Measurements from ENCODE around the gene CCNY. TPM values are rescaled to one million over a fixed set of nuclear protein-coding genes. Genes with fewer than 3 reads are reported as not detected.

CCNY gene
- total RNA-seq, 1 experiment from 2014 or later, result 44.2 TPM

GRCh38 chr10:35425595-35425994 is 89.3 kb downstream of the CCNY start:
- peak; percentile 10 for DNase-seq (ENCODE audit: low read depth)

DNA sequence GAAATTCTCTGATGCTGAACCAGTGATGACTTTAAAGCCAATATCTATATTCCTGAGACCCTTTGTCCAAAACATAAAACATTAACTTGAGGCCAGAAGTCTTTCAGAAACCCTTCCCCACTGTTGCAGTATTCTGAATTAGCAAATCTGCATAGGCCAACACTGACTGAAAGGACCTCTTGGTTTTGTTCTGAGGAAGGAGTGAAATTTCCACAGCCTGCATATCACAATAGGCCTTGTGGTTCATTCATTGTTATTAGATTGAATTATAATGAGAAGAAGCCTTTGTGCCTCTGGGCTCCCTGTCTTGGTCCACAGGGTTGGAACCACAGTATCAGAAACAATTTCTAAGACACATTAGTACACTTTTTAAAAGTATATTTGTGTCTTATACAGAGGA is 90.3 kb downstream of the CCNY start:
- no peak for DNase-seq (ENCODE audit: low read depth)

- DNase-seq (ENCODE audit: low read depth), result no peak
Observed at GRCh38 chr10:35427543-35427942, 91.2 kb downstream of the CCNY start.

- DNase-seq (ENCODE audit: low read depth), result no peak
Observed at GRCh38 chr10:35428521-35428920, 92.2 kb downstream of the CCNY start.

DNA sequence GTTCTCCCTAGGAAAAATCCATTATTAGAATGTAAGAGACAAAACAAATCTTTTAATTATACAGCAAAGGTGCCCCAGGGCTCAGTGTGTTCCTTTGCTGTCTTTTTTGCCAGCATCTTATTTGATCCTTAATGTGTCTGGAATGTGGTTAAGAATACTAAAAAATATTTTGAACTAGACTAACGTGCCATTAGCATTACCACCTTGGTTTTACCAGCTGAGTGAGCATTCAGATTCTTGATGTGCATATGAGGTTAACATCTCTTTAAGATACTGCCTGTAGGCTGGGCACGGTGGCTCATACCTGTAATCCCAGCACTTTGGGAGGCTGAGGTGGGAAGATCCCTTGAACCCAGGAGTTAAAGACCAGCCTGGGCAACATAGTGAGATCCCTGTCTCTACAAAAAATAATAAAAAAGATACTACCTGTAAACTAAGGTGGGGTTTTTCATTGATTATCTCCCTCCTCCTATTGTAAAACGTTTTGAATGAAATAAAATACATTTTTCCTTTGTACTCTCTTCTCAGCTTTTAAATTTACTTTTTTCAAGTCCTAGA is 96.6 kb downstream of the CCNY start:
- no peak for DNase-seq (ENCODE audit: low read depth)

DNA sequence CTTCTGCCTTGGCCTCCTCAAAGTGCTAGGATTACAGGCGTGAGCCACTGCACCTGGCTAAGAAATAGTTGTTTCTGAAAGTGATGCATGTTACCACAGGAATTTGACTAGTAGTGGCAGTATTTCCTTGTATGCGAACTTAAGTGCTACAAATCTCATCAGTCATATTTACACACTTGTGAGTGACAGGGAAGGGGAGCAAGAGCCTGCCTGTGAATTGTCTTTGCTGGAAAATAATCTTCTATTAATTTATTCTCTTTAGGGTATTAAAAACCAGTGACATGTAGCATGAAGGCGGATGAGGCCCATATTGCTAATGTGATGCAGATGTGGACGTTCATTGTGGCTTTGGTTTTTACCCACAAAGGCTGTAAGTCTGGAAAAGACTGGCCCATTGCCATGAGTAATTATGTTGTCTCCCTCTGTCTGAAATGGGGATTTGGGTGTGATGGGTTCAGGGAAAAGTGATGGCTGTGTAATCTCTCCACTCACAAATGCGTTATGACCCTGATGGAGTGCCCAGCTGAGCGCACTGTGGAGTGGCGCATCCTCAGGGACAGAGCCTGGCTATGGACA is 97.6 kb downstream of the CCNY start:
- peak; percentile 98 for DNase-seq (ENCODE audit: low read depth)

- no peak for DNase-seq (ENCODE audit: low read depth)
Observed at GRCh38 chr10:35434533-35434932, 98.2 kb downstream of the CCNY start.

DNA sequence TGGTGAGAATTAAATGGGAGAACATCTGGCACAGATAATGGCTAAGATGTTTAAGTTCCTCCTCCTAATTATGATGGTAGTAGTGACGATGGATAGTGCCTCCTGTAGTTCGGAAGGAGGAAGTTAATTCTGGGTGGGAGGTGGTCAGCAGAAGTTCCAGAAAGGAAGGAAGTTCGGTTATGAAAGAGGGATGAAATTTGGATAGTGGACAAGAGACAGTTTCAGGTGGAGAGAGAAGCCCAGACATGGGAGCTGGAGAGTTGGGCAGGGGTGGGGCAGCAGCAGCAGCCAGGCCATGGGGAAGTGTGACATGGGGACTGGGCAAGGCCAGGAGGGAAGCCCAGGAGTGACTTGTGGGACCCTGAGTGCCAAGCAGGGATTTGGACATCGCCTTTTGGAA is 99.5 kb downstream of the CCNY start:
- no peak for DNase-seq (ENCODE audit: low read depth)

GRCh38 chr10:35437829-35438228 is 101.5 kb downstream of the CCNY start:
- no peak for DNase-seq (ENCODE audit: low read depth)

DNA sequence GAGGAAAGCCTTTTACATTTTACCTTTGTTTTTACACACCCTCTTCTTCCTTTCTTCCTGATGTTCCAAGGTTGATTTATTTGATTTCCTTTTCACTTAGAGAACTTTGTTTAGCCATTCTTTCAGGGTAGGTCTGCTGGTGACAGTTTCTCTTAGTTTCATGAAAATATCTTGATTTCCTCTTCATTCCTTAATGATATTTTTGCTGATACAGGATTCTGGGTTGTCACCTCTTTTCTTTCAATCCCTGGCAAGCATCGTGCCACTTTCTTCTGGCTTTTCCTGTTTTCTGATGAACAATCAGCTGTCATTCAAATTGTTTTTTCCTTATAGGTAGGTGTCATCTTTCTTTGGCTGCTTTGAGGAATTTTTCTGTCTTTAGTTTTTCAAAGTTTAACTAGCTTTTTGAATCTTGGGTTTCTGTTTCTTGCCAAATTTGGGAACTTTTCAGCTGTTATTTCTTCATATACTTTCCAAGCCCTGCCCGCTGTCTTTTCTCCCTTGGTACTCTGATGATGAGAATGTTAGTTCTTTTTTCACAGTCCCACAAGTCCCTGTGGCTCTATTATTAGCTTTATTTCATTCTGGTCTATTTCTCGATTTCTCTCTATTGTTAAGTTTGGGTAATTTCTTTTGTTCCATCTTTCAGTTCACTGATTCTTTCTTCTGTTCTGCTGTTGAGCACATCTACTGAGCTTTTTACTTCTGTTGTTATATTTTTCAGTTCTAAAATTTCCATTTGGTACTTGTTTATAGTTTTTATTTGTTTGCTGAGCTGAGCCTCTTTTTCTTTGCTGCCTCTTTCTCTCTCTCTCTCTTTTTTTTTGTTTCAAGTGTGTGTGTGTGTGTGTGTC is 102.6 kb downstream of the CCNY start:
- DNase-seq (ENCODE audit: low read depth), result no peak

DNA sequence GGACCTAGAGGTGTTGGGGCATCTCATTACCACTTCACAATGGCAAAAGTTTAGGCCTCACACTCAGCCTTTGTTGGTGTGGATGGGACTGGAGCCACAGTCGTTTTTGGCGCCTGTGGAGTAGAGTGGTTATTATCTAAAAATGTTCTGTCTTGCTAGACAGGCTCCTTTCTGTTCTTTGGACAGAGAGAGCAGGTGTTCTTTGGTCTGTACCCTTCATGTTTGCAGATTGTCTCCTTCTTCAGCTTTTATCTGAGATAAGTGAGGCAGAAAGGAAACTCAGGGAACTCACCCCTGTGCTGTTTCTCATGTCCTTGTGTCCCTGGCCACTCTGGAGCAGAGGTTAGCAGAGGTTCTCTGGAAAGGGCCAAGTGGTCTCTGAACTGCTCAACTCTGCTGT is 103.7 kb downstream of the CCNY start:
- DNase-seq (ENCODE audit: low read depth), result no peak

DNA sequence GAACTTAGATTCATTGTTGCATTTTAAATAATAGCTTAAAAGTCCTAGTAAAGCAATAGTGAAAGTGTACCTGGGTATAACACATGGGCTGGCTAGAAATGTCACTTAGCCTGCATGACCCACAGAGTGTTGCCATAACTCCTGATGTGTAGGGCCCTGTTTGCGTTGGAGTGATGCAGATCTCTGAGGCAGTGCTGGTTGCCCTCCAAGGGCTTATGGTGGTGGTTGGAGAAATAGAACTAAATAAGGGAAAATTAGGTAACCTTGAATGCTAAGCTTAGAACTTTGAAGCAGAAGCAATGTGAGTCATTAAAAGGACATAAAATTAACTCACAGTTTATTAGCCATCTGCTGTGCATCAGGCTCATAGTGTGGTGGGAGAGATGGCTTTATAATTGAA is 105.7 kb downstream of the CCNY start:
- DNase-seq (ENCODE audit: low read depth), result no peak

- no peak for DNase-seq (ENCODE audit: low read depth)
Observed at GRCh38 chr10:35442592-35442991, 106.3 kb downstream of the CCNY start.

- DNase-seq (ENCODE audit: low read depth), result no peak
Observed at GRCh38 chr10:35443858-35444257, 107.5 kb downstream of the CCNY start.

DNA sequence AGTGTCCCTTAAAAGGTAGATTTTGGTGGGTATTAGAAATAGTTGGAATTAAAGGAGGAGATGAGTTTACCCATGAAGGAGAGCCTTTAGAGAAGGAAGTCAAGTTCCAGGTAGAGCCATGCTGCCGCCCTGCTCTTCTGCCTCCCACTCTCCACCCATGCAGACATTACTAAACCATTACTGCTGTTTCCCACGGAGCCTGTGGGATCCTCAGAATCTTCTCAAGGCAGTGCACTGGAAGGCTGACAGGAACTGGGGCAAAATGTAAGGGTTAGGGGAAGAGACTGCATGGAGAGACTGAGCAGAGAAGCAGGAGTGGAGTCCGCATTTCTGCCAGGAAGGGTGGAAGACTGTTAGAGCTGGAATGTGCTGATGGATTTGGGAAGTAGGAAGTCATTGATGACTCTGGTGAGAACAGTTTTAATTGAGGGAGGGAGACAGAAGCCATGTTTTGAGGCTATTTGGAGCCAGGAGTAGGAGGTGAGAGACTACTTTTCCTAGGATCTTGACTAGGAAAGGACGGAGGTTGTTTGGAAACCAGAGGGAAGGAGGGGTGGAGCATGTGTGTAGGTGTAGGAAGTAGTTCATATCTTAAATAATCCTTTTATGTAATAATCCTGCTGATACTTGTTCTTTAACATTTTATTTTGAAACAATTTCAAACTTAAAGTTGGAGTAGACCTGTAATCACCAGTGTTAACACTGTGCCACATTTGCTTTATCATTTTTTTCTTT is 109.0 kb downstream of the CCNY start:
- no peak for DNase-seq (ENCODE audit: low read depth)

DNA sequence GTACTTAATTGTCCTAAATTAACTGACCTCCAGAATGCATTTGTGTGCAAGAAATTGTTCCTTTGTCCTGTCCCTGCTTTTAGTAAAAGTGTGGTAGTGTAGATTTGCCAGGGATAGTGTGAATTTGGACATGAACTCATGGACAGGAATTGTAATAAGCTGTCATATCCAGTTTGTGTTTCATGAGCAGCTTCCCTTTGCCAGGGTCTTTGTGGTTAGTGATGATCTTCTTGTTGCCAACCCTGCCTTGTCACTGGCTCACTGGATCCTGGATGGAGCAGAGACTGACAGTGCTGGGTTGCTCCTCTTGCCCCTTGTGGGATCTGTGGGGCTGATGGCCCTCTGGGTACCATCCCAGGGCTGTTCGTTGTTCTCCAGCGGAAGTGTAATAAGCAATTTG is 110.1 kb downstream of the CCNY start:
- no peak for DNase-seq (ENCODE audit: low read depth)

DNA sequence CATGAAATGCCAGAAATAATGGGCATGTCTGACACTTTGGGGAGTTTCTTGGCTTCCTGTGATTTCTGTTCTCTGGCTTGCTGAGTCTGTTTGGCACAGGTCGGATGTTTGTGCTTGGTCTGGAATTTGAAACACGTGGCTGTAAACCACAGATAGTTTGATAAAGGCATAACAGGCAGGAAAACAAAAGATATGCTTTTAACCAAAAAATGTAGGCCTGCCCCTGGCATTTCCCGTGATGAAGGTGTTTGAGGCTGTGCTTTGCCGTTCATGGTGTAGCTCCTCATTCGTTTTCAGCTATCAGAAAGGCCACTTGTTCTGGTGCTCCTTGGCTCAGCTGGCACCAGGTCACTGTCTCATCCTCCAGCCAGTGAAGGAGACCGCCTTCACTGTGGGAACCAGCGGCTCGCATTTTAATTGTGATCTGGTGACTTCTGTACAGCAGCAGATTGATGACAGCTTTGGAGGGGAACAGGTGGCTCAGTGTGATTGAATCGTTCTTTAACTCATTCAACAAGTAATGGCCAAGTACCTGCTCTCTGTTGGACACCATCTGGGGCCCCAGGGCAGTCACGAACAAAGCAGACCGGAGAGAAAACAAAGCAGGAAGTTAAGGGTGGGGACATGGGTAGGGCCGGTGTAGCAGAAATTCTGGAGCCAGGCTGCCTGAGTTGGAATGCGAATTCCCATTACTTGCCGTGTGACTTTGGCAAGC is 111.5 kb downstream of the CCNY start:
- peak; percentile 79 for DNase-seq (ENCODE audit: low read depth)

DNA sequence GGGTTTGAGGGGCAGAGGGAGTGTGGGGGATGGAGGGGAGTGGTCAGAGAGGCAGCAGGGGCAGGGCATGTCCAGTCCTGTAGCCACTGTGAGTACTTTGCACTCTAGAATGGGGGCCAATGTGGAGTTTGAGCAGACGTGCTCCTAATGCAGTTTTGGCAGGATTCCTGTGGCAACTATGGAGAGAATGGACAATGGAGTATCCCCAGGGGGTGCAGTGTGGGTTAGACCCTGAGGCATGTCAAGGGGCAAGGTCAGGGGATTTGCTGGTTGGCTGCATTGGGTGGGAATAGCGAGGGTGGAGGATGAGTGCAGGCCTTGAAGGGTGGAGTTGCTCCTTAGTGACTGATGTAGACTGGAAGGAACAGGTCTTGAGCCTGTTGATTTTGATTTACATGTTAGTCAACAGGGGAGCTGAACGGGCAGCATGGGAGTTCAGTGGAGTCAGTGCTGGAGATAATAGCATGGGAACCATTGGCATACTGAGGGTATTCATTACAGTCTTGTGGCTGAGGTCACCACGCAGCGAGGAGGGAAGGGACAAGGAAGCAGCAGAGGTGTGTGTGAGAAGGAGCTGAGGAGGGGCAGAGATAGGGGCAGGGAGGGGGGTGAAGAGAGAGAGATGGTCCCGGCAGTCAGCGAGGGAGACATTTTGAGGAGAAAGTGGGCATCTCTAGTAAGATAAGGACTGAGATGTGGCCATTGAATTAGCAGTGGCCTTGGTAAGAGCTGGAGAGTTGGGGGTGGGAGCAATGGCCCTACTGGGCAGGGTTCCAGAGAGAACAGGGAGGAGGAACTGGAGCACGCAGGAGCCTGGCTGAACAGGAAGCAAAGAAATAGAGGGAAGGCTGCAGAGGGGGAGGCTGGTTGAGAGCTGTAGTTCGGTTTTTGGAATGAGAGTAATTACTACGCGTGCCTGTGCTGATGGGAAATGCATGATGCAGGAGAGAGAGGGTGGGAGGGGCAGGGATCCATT is 112.7 kb downstream of the CCNY start:
- no peak for DNase-seq (ENCODE audit: low read depth)

DNA sequence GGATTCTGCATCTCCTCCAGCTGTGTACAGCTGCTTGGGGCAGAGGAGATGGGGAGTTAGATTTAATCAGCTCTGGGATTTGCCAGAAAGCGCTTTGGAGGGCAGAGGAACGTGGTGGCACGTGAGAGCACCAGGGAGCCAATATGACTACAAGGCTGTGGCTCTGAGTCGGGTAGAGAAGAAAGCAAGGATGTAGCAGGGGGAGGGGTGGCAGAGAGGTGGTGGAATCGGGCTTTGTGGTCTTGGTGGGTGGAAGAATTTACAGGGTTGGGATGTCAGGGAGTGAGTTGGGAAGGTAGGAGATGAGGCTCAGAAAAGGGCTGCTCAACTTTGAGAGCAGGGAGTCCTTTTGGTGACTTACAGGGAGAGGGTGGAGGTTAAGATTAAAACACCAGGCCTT is 113.6 kb downstream of the CCNY start:
- DNase-seq (ENCODE audit: low read depth), result no peak

- DNase-seq (ENCODE audit: low read depth), result no peak
Observed at GRCh38 chr10:35451151-35452016, 115.1 kb downstream of the CCNY start.
